Activated CD8-positive, alpha-beta memory T cell treated with anti-CD3 and anti-CD28 coated beads for 48 hours (primary cell): Measurements from ENCODE around the gene HHLA2.
"Not testable (repeated sequence)": the region's sequence is repeated elsewhere in the genome, so short reads cannot be mapped to it uniquely, and the experiment has no call there.

Source experiments
- DNase-seq, 3 experiments: peaks; one replicate each; pipeline ENCODE4 v3.0.0-alpha.2; 2020; ENCODE audit warnings: low read depth in 2 of 3, low spot score in 2 of 3

The HHLA2 gene

GRCh38 chr3:108296239-108296638 is at the start of gene HHLA2:
Gene HHLA2 (plus strand): TSS chr3:108296548. CDS start chr3:108351814, 55,266 bp downstream.
- DNase-seq = no peak

GRCh38 chr3:108250626-108251025 is 45.7 kb upstream of the HHLA2 start:
- no peak for DNase-seq

GRCh38 chr3:108251265-108251664 is 45.1 kb upstream of the HHLA2 start:
- no peak for DNase-seq

- no peak for DNase-seq
Observed at GRCh38 chr3:108251844-108252243, 44.5 kb upstream of the HHLA2 start.

- DNase-seq = no peak
Observed at GRCh38 chr3:108255131-108255530, 41.2 kb upstream of the HHLA2 start.

GRCh38 chr3:108264534-108265298 is 31.6 kb upstream of the HHLA2 start:
- DNase-seq = not testable (repeated sequence)

GRCh38 chr3:108268235-108268634 is 28.1 kb upstream of the HHLA2 start:
- DNase-seq = not testable (repeated sequence)

- DNase-seq = no peak
Observed at GRCh38 chr3:108271626-108272025, 24.7 kb upstream of the HHLA2 start.

GRCh38 chr3:108279066-108279465 is 17.3 kb upstream of the HHLA2 start:
- not testable (repeated sequence) for DNase-seq

GRCh38 chr3:108280476-108280875 is 15.9 kb upstream of the HHLA2 start:
- DNase-seq = no peak

GRCh38 chr3:108281670-108282069 is 14.7 kb upstream of the HHLA2 start:
- DNase-seq = no peak

GRCh38 chr3:108283006-108283405 is 13.3 kb upstream of the HHLA2 start:
- no peak for DNase-seq

GRCh38 chr3:108283989-108284388 is 12.4 kb upstream of the HHLA2 start:
- DNase-seq = no peak

- DNase-seq = no peak
Observed at GRCh38 chr3:108285176-108285575, 11.2 kb upstream of the HHLA2 start.

GRCh38 chr3:108287146-108287545 is 9.2 kb upstream of the HHLA2 start:
- no peak for DNase-seq

GRCh38 chr3:108288193-108288592 is 8.2 kb upstream of the HHLA2 start:
- not testable (repeated sequence) for DNase-seq

- no peak for DNase-seq
Observed at GRCh38 chr3:108289159-108289558, 7.2 kb upstream of the HHLA2 start.

- DNase-seq = no peak
Observed at GRCh38 chr3:108292450-108292849, 3.9 kb upstream of the HHLA2 start.

GRCh38 chr3:108292905-108293328 is 3.4 kb upstream of the HHLA2 start:
- DNase-seq = no peak

GRCh38 chr3:108293858-108294257 is 2.5 kb upstream of the HHLA2 start:
- no peak for DNase-seq

- DNase-seq = no peak
Observed at GRCh38 chr3:108295421-108296175, 750 bp upstream of the HHLA2 start.

GRCh38 chr3:108297647-108298046 is 1.3 kb downstream of the HHLA2 start:
- DNase-seq = no peak
